A673 (cell line): Measurements from ENCODE around the gene EIF3I.

ENCODE experiments used
- EZH2 ChIP-seq: fragments of 200-600 bp; sonication (generic); IDR thresholded peaks from 2 replicates; pipeline ENCODE4 v1.6.1; 2017; ENCODE audit warnings: borderline replicate concordance, low read depth, mild to moderate bottlenecking, mixed read lengths, antibody characterized with exemption, low read length; ENCODE audit not compliant: poor library complexity, severe bottlenecking
- TF ChIP-seq, protein P1 (sequence below): fragments of 300-800, 200-600 bp; sonication (generic); conservative IDR thresholded peaks from 2 replicates; pipeline ENCODE4 v1.5.1; 2017; ENCODE audit warnings: low read depth, mild to moderate bottlenecking, antibody characterized with exemption, low read length, moderate library complexity, mixed read lengths

GRCh38 chr1:32223683-32224082, 1.5 kb downstream of the EIF3I start:
- TF ChIP-seq, protein P1, sequence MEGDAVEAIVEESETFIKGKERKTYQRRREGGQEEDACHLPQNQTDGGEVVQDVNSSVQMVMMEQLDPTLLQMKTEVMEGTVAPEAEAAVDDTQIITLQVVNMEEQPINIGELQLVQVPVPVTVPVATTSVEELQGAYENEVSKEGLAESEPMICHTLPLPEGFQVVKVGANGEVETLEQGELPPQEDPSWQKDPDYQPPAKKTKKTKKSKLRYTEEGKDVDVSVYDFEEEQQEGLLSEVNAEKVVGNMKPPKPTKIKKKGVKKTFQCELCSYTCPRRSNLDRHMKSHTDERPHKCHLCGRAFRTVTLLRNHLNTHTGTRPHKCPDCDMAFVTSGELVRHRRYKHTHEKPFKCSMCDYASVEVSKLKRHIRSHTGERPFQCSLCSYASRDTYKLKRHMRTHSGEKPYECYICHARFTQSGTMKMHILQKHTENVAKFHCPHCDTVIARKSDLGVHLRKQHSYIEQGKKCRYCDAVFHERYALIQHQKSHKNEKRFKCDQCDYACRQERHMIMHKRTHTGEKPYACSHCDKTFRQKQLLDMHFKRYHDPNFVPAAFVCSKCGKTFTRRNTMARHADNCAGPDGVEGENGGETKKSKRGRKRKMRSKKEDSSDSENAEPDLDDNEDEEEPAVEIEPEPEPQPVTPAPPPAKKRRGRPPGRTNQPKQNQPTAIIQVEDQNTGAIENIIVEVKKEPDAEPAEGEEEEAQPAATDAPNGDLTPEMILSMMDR, result no peak
- no peak for TF ChIP-seq EZH2
